Adipocyte (in vitro differentiated cells): ENCODE data around the gene GOLGA8S.
"Not testable (repeated sequence)": the region's sequence is repeated elsewhere in the genome, so short reads cannot be mapped to it uniquely, and the experiment has no call there.

Experiments
- DNase-seq: peaks from one replicate; pipeline ENCODE4 v3.0.0-alpha.2; 2015; ENCODE audit warnings: low read depth
- H3K27me3 ChIP-seq: replicated peaks from 2 replicates; pipeline ENCODE4 v1.7.0; 2013; ENCODE audit warnings: mild to moderate bottlenecking, low read length, moderate library complexity; ENCODE audit not compliant: control insufficient read depth, insufficient read depth
- H3K36me3 ChIP-seq: 2 replicates; pipeline ENCODE4 v1.7.0; 2013; ENCODE audit warnings: low read length, mild to moderate bottlenecking, moderate library complexity; ENCODE audit not compliant: control insufficient read depth, insufficient read depth, severe bottlenecking
- H3K4me1 ChIP-seq: 2 replicates; pipeline ENCODE4 v1.7.0; 2013; ENCODE audit warnings: mild to moderate bottlenecking, low read length, moderate library complexity; ENCODE audit not compliant: control insufficient read depth, insufficient read depth
- H3K4me3 ChIP-seq: 2 replicates; pipeline ENCODE4 v1.7.0; 2013; ENCODE audit warnings: mild to moderate bottlenecking, low read length, moderate library complexity
- H3K9ac ChIP-seq: 2 replicates; pipeline ENCODE4 v1.7.0; 2013; ENCODE audit warnings: mild to moderate bottlenecking, low read length, moderate library complexity
- H3K9me3 ChIP-seq: 2 replicates; pipeline ENCODE4 v1.7.0; 2013; ENCODE audit warnings: mild to moderate bottlenecking, low read length, moderate library complexity; ENCODE audit not compliant: control insufficient read depth

Gene GOLGA8S

GRCh38 chr15:23374226-23374625 is 19.7 kb downstream of the GOLGA8S start:
- H3K27me3 ChIP-seq, DNase-seq, H3K36me3 ChIP-seq, H3K9ac ChIP-seq, H3K4me3 ChIP-seq, H3K9me3 ChIP-seq: not testable (repeated sequence)
- peaks cover 12% of the 10 kb centered on the region for H3K4me1 ChIP-seq

GRCh38 chr15:23378946-23379345 is 24.4 kb downstream of the GOLGA8S start:
- not testable (repeated sequence) for H3K36me3 ChIP-seq, DNase-seq, H3K4me3 ChIP-seq, H3K9me3 ChIP-seq, H3K4me1 ChIP-seq, H3K9ac ChIP-seq
- H3K27me3 ChIP-seq: peaks cover 13% of the 10 kb centered on the region

GRCh38 chr15:23380700-23381099 is 26.2 kb downstream of the GOLGA8S start:
- not testable (repeated sequence) for H3K9ac ChIP-seq, H3K36me3 ChIP-seq, H3K4me1 ChIP-seq, H3K4me3 ChIP-seq, H3K9me3 ChIP-seq, DNase-seq
- peaks cover 23% of the 10 kb centered on the region for H3K27me3 ChIP-seq

DNA sequence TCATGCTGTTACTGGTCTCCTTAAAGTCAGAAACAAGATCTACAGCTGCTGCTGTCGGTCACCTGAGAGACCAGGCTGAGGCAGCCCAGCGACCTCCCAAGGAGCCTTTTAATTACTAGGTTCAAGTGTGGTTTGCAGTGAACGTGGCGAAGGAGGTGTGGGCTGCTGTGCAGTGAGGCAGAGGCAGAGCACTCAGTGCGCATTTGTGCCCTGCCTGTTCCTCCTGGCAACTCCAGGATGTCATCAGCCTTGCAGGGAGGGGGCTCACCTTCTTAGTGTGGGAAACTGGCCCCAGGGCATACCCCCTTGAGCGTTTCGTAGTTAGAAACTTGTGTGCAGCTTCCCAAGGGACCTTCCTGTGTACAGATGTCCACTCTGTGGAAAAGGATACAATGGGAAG is 26.6 kb downstream of the GOLGA8S start:
- not testable (repeated sequence) for DNase-seq, H3K36me3 ChIP-seq, H3K4me3 ChIP-seq, H3K4me1 ChIP-seq, H3K9me3 ChIP-seq, H3K9ac ChIP-seq
- H3K27me3 ChIP-seq: peaks cover 28% of the 10 kb centered on the region

DNA sequence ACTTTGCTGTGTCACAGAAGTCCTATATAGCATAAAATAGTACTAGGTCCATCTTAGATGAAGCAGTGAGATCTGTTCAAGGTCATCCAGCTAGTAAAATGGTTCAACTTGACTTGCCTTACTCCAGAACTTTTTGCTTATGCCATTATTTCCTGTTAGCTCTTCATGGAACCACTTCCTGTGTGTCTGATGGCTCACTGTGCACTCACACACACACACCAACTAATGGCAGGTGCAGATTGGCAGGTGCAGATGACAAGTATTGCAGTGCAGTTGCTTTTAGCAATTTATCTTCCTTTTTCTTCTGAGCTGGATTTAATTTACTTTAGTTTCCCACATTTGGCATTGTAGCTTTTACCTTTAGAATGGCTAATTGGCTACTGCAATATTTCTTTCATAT is 29.8 kb downstream of the GOLGA8S start:
- peaks cover 40% of the 10 kb centered on the region for H3K27me3 ChIP-seq
- DNase-seq: no peak
- H3K9ac ChIP-seq: no peak overlapping the region
- no peaks in the 10 kb centered on the region for H3K36me3 ChIP-seq
- no peak overlapping the region for H3K4me3 ChIP-seq
- no peaks in the 10 kb centered on the region for H3K4me1 ChIP-seq
- H3K9me3 ChIP-seq: no peaks in the 10 kb centered on the region

DNA sequence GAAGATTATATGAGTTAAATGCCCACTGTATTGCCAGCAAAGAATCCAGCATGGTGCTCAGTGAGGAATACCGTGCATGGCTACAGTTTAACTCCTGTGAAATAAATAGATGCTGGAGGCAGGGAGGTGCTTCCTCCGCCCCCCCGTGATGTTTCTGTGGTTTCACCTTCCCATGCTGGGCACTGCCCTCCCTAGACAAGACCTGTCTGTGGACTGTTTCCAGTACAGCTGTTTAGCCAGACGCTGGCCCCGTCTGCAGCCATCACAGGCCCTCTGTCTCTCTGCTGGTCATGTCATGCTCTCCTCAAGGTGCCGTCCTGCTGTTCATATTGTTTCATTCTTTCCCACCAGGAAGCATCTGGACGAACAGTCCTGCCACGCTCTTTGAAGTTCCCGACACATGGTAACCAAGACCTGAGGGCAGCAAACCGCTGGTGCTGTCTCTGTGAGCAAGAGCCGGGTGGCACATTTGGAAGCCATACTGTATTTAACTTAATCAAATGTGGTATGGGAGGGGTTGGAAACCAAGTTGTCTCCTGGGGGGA is 31.4 kb downstream of the GOLGA8S start:
- H3K27me3 ChIP-seq: peaks cover 34% of the 10 kb centered on the region
- DNase-seq: no peak

DNA sequence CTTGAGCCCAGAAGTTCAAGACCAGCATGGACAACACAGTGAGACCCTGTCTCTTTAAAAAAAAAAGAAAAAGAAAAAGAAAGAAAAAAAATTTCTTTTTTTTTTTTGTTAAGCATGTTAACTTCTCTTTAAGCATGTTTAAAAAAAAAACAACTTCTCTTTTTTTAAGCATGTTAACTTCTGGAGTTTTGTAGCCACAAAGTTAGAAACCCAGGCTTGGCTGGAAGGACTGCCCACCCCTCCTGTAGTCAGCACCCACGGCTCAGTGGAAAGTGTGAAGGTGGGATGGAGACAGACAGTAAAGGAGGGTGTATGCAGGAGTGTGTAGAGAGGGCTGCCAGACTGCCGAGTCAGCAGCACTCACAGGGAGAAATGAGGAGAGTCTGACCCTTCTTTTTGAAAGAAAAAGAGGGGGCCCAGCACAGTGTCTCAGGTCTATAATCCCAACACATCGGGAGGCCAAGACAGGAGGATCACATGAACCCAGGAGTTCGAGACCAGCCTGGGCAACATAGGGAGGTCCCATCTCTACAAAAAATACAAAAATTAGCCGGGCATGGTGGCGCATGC is 33.2 kb downstream of the GOLGA8S start:
- Histone ChIP-seq H3K36me3 (no peaks in the 10 kb centered on the region), H3K4me3 (no peak overlapping the region), H3K27me3 (peaks cover 28% of the 10 kb centered on the region), H3K4me1 (no peaks in the 10 kb centered on the region), H3K9me3 (no peaks in the 10 kb centered on the region), H3K9ac (no peak overlapping the region)
- no peak for DNase-seq

More for the DNA sequence above, 31.4 kb downstream of the GOLGA8S start:
- no peaks in the 10 kb centered on the region for H3K36me3 ChIP-seq
- H3K9ac ChIP-seq: no peak overlapping the region
- H3K4me3 ChIP-seq: no peak overlapping the region
- H3K9me3 ChIP-seq: no peaks in the 10 kb centered on the region
- H3K4me1 ChIP-seq: no peaks in the 10 kb centered on the region

DNA sequence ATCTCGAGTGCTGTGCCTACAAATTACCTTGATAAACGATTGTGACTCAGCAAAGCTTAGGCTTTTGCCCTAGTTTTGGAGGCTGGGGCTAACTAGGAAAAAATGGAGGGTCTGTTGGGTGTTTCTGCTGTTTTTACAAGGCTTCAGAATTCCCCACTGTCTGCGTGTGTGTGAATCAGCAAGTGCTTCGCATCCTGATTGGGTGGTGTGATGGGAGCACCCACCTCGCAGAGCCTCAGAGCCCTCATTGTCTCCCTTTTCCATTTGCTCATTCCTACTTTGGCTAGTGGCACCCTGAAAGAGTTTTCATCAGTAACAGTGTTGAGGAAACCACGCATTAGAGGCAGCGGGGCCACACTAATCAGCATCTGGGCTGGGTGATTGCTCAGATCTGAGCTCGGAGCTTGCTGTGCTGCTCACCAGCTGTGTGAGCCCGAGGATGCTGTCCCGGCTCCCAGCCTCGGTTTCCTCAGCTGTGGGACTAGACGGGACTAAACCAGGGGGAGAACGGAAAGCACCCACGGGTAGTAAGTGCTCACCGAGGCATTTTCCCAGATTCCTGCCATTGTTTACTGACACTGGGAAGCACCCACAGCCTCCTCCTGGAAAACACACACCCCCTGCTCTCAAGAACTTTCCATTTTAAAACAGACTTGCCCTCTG is 40.6 kb downstream of the GOLGA8S start:
- no peak overlapping the region for H3K9ac ChIP-seq
- DNase-seq: no peak
- no peaks in the 10 kb centered on the region for H3K36me3 ChIP-seq
- H3K9me3 ChIP-seq: no peaks in the 10 kb centered on the region
- H3K4me3 ChIP-seq: no peak overlapping the region
- H3K27me3 ChIP-seq: peaks cover 4% of the 10 kb centered on the region
- H3K4me1 ChIP-seq: no peaks in the 10 kb centered on the region

GRCh38 chr15:23395832-23396231 is 41.3 kb downstream of the GOLGA8S start:
- no peak for DNase-seq
- Histone ChIP-seq H3K4me3 (no peak overlapping the region), H3K4me1 (no peaks in the 10 kb centered on the region), H3K9ac (no peak overlapping the region), H3K36me3 (no peaks in the 10 kb centered on the region), H3K27me3 (peaks cover 4% of the 10 kb centered on the region), H3K9me3 (no peaks in the 10 kb centered on the region)

DNA sequence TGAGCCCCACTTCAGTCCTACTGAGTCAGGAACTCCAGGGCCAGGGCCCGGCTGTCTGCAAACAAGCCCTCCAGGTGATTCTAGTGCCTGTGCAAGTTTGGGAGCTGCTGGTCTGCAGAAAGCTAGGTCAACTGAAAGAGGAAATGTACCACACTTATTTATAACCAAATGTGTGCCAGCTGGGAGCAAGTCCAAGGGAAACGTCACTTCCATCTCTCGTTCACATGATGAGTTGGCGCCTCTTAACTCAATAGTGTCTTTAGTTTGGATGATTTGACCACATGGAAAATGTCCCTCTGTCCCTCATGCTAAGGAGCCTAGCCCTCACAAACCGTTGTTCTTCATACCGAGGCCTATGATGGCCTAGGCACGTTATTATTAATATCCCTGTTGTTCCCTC is 43.2 kb downstream of the GOLGA8S start:
- no peak for DNase-seq
- Histone ChIP-seq H3K27me3 (peaks cover 11% of the 10 kb centered on the region), H3K9me3 (no peaks in the 10 kb centered on the region), H3K4me1 (no peaks in the 10 kb centered on the region), H3K36me3 (no peaks in the 10 kb centered on the region), H3K4me3 (no peak overlapping the region), H3K9ac (no peak overlapping the region)

DNA sequence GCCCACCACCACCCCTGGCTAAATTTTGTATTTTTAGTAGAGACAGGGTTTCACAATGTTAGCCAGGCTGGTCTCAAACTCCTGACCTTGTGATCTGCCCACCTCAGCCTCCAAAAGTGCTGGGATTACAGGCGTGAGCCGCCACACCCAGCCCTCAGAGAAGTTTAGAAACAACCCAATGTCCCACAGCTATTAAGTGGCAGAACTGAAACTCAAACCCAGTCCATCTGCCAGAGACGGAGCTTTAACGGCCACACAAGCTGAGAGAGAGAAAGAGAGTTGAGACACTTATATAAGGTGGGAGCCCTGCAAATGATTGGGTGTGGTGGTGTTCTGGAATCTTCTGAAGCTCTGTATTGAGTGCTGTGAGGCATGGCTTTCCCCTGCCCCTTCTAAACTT is 43.8 kb downstream of the GOLGA8S start:
- not testable (repeated sequence) for H3K9ac ChIP-seq, H3K9me3 ChIP-seq, H3K4me3 ChIP-seq, DNase-seq, H3K4me1 ChIP-seq, H3K36me3 ChIP-seq
- peaks cover 11% of the 10 kb centered on the region for H3K27me3 ChIP-seq

GRCh38 chr15:23399207-23399606 is 44.7 kb downstream of the GOLGA8S start:
- H3K27me3 ChIP-seq: peaks cover 11% of the 10 kb centered on the region
- H3K4me1 ChIP-seq, H3K4me3 ChIP-seq, DNase-seq, H3K9me3 ChIP-seq, H3K36me3 ChIP-seq, H3K9ac ChIP-seq: not testable (repeated sequence)
